Embryonic facial prominence (tissue), 1 donor: ENCODE data around the gene ARHGAP4.

Source experiments
- DNase-seq: peaks from one replicate; pipeline ENCODE4 v3.0.0-alpha.2; 2016; ENCODE audit errors: extremely low spot score

Gene ARHGAP4

GRCh38 chrX:153927672-153927921 lies 1.5 kb upstream of the ARHGAP4 start:
- DNase-seq = no peak

DNA sequence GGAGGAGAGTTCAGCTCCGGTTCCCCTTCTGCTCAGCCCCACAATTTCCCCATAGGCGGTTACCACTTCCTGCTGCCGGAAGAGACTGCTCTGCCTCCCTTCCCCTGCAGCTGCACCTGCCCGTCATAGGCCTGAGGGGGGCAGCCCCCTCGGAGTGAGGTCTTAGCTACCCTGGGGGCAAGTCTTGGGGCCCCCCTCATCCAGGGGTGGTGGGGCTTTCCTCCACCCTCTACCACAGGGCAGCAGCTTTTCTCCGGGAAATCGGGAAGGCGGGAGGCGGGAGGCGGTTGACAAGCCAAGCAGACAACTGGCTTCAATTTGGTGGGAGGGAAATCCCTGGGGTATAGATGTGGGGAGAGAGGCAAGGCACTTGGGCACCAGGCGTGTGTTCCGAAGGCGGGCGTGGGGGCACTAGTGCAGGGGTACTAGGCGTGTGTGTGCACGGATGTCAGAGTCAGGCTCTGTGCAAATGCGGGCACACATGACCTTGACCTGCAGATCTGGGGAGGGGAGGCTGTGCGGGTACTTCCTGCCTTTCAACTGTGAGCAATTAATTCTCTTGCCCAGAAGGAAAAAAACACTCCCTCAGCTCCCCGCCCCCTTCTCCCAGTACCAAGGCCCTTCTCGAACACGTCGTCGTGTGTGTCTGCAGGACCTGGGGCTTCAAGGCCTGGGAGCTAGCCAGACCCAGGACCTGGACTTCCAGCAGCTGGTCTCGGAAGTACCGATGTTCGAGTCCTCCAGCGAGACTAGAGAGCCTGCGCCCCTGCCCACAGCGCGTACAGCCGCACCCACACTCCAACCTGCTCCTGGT lies 1.0 kb upstream of the ARHGAP4 start:
- peak; percentile 39 for DNase-seq

DNA sequence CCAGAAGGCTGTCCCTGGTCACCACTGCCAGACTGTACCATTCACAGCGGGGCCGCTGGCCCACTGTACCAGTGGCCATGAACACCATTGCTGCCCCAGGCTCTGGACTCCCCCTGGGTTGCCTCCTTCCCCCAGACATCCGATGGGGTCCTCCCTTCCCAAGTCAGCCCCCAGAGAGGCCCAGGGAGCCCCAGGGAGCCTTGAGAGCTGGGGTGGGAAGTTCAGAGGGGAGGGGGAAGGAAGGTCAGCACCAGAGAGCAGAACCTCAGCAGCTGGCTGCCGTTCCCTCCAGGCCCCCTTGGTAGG lies 441 bp upstream of the ARHGAP4 start:
- DNase-seq = no peak

DNA sequence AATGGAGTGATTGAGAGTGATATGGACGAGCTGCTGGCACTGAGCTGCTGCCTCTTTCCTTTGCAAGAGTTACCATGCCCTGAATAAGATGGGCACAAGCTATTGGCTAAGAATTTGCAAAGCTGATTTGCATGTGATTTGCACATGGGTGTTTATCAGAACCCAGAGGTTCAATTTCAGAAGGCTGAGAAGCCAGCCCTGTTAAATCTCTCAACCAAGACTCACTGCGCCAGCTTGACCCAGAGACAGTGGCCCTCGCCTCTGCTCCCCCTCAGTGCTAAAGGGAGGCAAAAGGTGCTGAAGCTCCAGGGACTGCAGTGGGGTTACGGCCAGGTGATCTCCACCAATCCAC lies 701 bp downstream of the ARHGAP4 start:
- no peak for DNase-seq

GRCh38 chrX:153924149-153924861 lies 1.8 kb downstream of the ARHGAP4 start:
- no peak for DNase-seq

- no peak for DNase-seq
Measured at GRCh38 chrX:153922932-153923857, 2.9 kb downstream of the ARHGAP4 start.

- no peak for DNase-seq
Measured at GRCh38 chrX:153921511-153922446, 4.3 kb downstream of the ARHGAP4 start.

- no peak for DNase-seq
Measured at GRCh38 chrX:153921070-153921469, 5.0 kb downstream of the ARHGAP4 start.

- DNase-seq = no peak
Measured at GRCh38 chrX:153920546-153920945, 5.5 kb downstream of the ARHGAP4 start.

- DNase-seq = no peak
Measured at GRCh38 chrX:153919281-153919680, 6.8 kb downstream of the ARHGAP4 start.

DNA sequence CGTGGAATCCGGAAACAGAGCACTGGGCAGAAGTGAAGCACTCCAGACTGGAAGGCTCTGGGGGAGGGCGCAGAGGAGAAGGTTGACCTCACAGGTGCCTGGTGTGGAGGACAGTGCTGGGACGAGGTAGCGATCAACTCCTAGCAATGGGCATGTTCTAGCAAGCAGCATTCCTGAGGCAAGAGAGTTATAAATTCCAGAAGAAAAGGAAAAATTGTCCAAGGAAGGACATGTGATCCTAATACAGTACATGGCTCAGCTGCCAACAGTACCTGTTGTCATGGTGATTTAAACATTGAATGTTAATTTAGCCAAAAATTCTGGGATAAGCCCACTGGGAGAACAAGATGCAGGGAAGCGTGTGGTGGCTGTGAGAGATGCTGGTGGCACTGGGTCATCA lies 8.2 kb downstream of the ARHGAP4 start:
- no peak for DNase-seq

GRCh38 chrX:153913701-153914100 lies 12.4 kb downstream of the ARHGAP4 start:
- DNase-seq = no peak

- no peak for DNase-seq
Measured at GRCh38 chrX:153913211-153913610, 12.9 kb downstream of the ARHGAP4 start.

- DNase-seq = no peak
Measured at GRCh38 chrX:153911798-153912197, 14.3 kb downstream of the ARHGAP4 start.

GRCh38 chrX:153910446-153910845 lies 15.6 kb downstream of the ARHGAP4 start:
- no peak for DNase-seq

DNA sequence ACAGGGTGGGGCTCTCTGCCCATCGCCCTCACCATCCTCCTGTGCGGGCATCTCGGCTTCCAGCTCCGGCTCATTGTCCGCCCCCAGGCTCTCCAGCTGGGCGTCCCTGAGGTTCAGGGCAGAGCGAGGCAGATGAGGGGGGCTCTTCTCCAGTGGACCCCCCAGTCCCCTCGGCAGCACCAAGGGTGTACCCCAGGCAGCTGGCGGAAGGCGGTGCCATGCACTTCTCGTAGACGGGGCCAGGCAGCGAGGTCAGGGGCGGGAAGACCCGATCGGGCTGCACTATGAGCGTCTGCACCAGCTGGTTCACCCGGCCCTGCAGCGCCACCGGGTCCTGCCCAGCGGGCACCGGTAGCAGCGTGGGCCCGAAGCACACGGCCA lies 16.1 kb downstream of the ARHGAP4 start:
- DNase-seq = no peak

DNA sequence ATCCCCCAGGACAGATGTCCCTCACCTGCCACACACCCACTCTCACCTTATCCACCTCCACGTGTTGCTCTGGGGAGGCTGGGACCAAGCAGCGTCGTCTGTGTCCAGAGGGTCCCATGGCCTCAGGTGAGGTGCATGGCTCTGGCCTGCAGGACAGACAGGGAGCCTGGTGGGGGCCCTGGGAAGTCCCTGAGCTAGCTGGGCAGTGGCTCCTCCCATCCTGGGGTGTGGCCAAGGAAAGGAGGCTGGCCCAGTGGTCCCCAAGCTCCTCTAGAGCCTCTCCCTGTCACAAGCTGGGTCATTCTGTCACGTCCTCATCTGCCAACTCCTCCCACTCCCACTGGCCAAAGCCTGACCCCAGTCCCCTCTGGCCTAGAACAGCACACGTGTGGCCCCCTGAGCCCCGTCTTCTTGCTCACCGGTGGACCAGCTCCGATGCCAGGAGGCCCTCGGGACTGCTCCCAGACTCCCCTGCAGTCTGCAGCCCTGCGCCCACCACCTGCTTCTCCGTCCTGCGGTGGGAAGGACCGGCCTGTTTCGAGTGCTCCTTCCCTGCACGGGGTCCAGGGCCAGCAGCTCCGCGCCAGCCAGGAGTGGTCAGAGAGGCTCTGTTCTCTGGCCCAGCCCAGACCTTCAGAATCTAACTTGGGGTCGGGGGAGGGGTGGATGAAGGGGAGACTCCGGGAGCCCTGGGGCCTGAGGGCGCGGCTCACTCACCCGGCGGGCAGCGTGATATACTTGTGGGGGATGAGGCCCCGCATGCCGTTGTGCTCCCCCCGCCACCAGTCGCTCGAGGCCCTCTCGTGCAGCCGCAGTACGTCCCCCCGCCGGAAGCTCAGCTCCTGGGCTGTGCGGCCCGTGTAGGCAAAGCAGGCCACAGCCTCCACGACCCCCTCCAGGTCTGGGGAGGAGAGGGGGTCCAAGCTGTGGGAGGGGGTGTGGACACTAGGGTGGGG lies 16.8 kb downstream of the ARHGAP4 start:
- DNase-seq = no peak

GRCh38 chrX:153908219-153908860 lies 17.7 kb downstream of the ARHGAP4 start:
- no peak for DNase-seq

- no peak for DNase-seq
Measured at GRCh38 chrX:153907456-153907855, 18.6 kb downstream of the ARHGAP4 start.
